ENCODE results near the gene TPM4. TPM values are rescaled to one million over a fixed set of nuclear protein-coding genes. Genes with fewer than 3 reads are reported as not detected.
A peak's percentile ranks its signal among the peaks of the same experiment; 100 is the strongest.

Gene TPM4
- total RNA-seq, 1 donor from 2014 or later: 520 TPM

- Mint-ChIP-seq H3K4me3 (ENCODE audit: low read depth) (no peak overlapping the region), H3K9me3 (no peaks in the 10 kb centered on the region), H3K36me3 (ENCODE audit: low read depth) (peaks cover 56% of the 10 kb centered on the region), H3K4me1 (ENCODE audit: low read depth) (peaks cover 7% of the 10 kb centered on the region), H3K27ac (peak overlapping the region; percentile 38), H3K27me3 (ENCODE audit: low read depth) (no peaks in the 10 kb centered on the region)
- intact Hi-C loops (cut with micrococcal nuclease): no loop called here
- DNase-seq (ENCODE audit: low spot score): no peak
Measured at GRCh38 chr19:16134510-16134909, 58.2 kb downstream of the TPM4 start.

GRCh38 chr19:16135430-16136127 is 59.3 kb downstream of the TPM4 start:
- no peak overlapping the region for H3K27ac Mint-ChIP-seq
- intact Hi-C loops (cut with micrococcal nuclease): no loop called here
- H3K9me3 Mint-ChIP-seq: no peaks in the 10 kb centered on the region
- H3K36me3 Mint-ChIP-seq (ENCODE audit: low read depth): peaks cover 47% of the 10 kb centered on the region
- no peak for DNase-seq (ENCODE audit: low spot score)
- peaks cover 14% of the 10 kb centered on the region for H3K4me1 Mint-ChIP-seq (ENCODE audit: low read depth)
- no peaks in the 10 kb centered on the region for H3K27me3 Mint-ChIP-seq (ENCODE audit: low read depth)
- H3K4me3 Mint-ChIP-seq (ENCODE audit: low read depth): no peak overlapping the region

DNA sequence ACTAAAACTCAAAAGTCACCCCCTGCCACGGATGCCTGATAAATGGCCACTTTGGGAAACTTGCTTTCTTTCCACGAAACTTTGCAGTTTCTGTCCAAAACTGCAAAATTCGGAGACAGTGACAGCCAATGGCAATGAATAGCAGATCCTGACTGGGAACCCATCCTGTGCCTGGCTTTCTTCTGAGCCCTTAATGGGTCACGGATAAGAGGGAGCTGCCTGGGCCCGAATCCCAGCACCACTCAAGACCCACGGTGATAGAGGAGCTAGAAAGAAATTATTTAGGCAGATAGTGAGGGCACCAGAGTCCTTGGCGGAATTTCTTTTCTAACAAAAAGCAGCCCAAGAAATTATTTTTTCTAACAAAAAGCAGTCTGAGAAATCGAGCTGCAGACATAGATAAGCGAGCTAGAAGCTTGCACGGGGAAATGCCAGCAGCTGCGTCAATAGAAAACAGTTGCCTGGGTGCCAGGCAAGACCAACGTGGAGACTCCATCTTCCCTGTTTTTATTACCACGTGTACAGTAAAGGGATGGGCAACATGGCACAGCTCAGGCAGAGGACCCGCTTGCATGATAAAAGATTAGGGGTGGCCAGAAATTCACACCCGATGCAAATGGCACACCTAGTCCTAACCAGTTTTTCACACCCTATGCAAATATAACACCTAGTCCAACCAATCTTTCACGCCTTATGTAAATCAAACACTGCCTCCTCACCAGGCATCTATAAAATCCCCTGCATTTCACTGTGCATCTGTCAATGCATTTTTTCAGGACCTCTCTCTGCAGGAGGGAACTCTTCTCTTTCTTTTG is 60.1 kb downstream of the TPM4 start:
- peaks cover 38% of the 10 kb centered on the region for H3K36me3 Mint-ChIP-seq (ENCODE audit: low read depth)
- DNase-seq (ENCODE audit: low spot score): no peak
- H3K4me1 Mint-ChIP-seq (ENCODE audit: low read depth): peaks cover 20% of the 10 kb centered on the region
- no peaks in the 10 kb centered on the region for H3K9me3 Mint-ChIP-seq
- H3K27me3 Mint-ChIP-seq (ENCODE audit: low read depth): no peaks in the 10 kb centered on the region
- intact Hi-C loops (cut with micrococcal nuclease): no loop called here
- no peak overlapping the region for H3K27ac Mint-ChIP-seq
- H3K4me3 Mint-ChIP-seq (ENCODE audit: low read depth): no peak overlapping the region

DNA sequence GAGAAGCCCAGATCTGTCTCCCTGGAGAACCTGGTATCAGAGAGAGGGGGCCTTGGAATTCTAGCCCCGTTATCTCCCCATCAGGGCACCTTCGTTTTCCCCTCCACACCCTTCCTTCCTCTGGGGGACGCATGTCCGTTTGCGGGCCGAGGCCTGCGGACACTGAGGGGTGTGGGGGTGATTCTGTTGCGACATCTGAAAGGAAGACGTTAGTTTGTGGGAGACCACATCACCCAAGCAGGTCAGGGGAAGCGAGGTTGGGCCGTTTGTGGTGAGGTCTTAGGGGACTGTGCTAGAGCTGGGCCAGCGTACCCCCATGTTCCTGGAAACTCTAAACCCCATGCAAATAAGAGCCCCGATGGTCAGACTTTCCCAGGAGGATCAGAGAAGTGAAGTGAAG is 63.5 kb downstream of the TPM4 start:
- peak overlapping the region; percentile 60 for H3K27ac Mint-ChIP-seq
- H3K4me3 Mint-ChIP-seq (ENCODE audit: low read depth): no peak overlapping the region
- no peak for DNase-seq (ENCODE audit: low spot score)
- H3K27me3 Mint-ChIP-seq (ENCODE audit: low read depth): no peaks in the 10 kb centered on the region
- intact Hi-C loops (cut with micrococcal nuclease): no loop called here
- H3K9me3 Mint-ChIP-seq: no peaks in the 10 kb centered on the region
- peaks cover 35% of the 10 kb centered on the region for H3K4me1 Mint-ChIP-seq (ENCODE audit: low read depth)
- peaks cover 13% of the 10 kb centered on the region for H3K36me3 Mint-ChIP-seq (ENCODE audit: low read depth)

GRCh38 chr19:16141043-16141442 is 64.7 kb downstream of the TPM4 start:
- peak overlapping the region; percentile 30 for H3K4me3 Mint-ChIP-seq (ENCODE audit: low read depth)
- no peaks in the 10 kb centered on the region for H3K9me3 Mint-ChIP-seq
- no peak for DNase-seq (ENCODE audit: low spot score)
- H3K4me1 Mint-ChIP-seq (ENCODE audit: low read depth): peaks cover 40% of the 10 kb centered on the region
- intact Hi-C loops (cut with micrococcal nuclease): no loop called here
- peaks cover 14% of the 10 kb centered on the region for H3K36me3 Mint-ChIP-seq (ENCODE audit: low read depth)
- peak overlapping the region; percentile 43 for H3K27ac Mint-ChIP-seq
- H3K27me3 Mint-ChIP-seq (ENCODE audit: low read depth): no peaks in the 10 kb centered on the region

- peak overlapping the region; percentile 50 for H3K27ac Mint-ChIP-seq
- no peak for DNase-seq (ENCODE audit: low spot score)
- H3K9me3 Mint-ChIP-seq: no peaks in the 10 kb centered on the region
- H3K4me1 Mint-ChIP-seq (ENCODE audit: low read depth): peaks cover 40% of the 10 kb centered on the region
- intact Hi-C loops (cut with micrococcal nuclease): loop anchor here (2.0 kb wide), 1 partner anchor 23 kb away; no protein-coding TSS in a partner anchor
- no peaks in the 10 kb centered on the region for H3K27me3 Mint-ChIP-seq (ENCODE audit: low read depth)
- peak overlapping the region; percentile 13 for H3K4me3 Mint-ChIP-seq (ENCODE audit: low read depth)
- H3K36me3 Mint-ChIP-seq (ENCODE audit: low read depth): peaks cover 20% of the 10 kb centered on the region
Measured at GRCh38 chr19:16142032-16142580, 65.8 kb downstream of the TPM4 start.

DNA sequence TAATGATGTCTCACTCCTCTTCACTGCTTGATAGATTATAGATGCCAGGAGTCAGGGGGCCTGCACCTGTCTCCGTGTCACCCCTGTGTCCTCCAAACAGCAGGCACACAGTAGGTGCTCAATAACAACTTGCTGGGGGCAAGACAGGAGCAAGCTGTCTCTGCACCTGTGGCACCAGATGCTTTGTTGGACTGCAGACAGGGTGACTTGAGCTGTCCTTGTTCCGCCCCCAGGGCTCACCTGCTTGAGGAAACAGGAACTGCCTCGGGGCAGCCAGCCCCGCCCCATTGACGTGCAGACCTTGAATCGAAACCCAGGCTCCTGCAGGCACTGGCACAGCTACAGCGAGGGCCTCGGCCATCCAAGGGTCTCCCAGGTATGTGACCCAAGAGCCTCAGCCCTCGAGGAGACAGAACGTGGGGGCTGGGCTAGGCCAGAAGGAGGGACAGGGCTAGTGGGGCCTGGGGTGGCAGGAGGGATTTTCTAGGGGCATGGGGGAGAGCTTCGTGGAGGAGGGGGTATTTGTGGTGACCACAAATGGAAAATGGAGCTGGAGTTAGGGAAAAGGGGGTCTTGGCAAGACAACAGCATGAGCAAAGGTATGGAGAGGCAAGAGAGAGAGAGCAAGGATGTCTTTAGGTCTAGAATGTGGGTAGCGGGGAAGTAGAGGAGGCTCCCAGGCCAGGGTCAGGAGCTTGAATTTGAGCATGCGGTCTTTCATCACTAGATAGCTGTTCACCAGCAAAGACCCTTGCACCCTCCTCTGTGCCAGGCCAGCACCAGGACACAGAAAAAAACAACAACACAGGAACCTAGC is 67.3 kb downstream of the TPM4 start, which contains the start of gene HSH2D:
Gene HSH2D, plus strand, starts transcription at position 287 of the 817 bp plus-strand sequence. CDS start 5,066 bp downstream, outside the sequence.
- no peaks in the 10 kb centered on the region for H3K27me3 Mint-ChIP-seq (ENCODE audit: low read depth)

GRCh38 chr19:16144216-16144581 is 67.9 kb downstream of the TPM4 start:
- peak overlapping the region; percentile 96 for H3K27ac Mint-ChIP-seq
- peak overlapping the region; percentile 99 for H3K4me3 Mint-ChIP-seq (ENCODE audit: low read depth)
- H3K4me1 Mint-ChIP-seq (ENCODE audit: low read depth): peaks cover 44% of the 10 kb centered on the region
- H3K36me3 Mint-ChIP-seq (ENCODE audit: low read depth): peaks cover 26% of the 10 kb centered on the region
- H3K9me3 Mint-ChIP-seq: no peaks in the 10 kb centered on the region
- H3K27me3 Mint-ChIP-seq (ENCODE audit: low read depth): no peaks in the 10 kb centered on the region
- no peak for DNase-seq (ENCODE audit: low spot score)
- intact Hi-C loops (cut with micrococcal nuclease): loop anchor here (2.0 kb wide), 1 partner anchor 17 kb away; no protein-coding TSS in a partner anchor

More for the DNA sequence above, 67.3 kb downstream of the TPM4 start, which contains the start of gene HSH2D:
- H3K27ac Mint-ChIP-seq: peak within 1 kb of the TSS; percentile 96
- peaks cover 40% of the 10 kb centered on the region for H3K4me1 Mint-ChIP-seq (ENCODE audit: low read depth)
- peak within 1 kb of the TSS; percentile 99 for H3K4me3 Mint-ChIP-seq (ENCODE audit: low read depth)
- no peaks in the 10 kb centered on the region for H3K9me3 Mint-ChIP-seq
- intact Hi-C loops (cut with micrococcal nuclease): loop anchor here (2.0 kb wide), 2 partner anchors 17 to 25 kb away; no protein-coding TSS in a partner anchor
- DNase-seq (ENCODE audit: low spot score): peak; percentile 79
- H3K36me3 Mint-ChIP-seq (ENCODE audit: low read depth): peaks cover 20% of the 10 kb centered on the region

DNA sequence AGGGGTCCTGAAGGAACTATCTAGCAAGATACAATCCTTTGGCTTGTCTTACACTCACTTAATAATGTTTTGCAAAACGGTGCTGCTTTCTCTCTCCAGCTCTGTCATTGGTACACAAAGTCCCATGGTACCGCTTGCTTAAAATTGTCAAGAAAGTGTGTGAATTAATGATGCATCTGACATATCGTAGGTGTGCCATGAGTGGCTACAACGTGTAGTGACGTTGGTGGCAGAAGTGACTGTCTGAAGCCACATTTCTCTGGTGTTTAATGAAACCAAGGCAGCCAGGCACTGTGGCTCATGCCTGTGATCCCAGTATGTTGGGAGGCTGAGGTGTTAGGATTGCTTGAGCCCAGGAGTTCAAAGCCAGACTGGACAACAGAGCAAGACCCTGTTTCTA is 69.8 kb downstream of the TPM4 start:
- H3K9me3 Mint-ChIP-seq: no peaks in the 10 kb centered on the region
- peaks cover 32% of the 10 kb centered on the region for H3K4me1 Mint-ChIP-seq (ENCODE audit: low read depth)
- H3K36me3 Mint-ChIP-seq (ENCODE audit: low read depth): peaks cover 42% of the 10 kb centered on the region
- intact Hi-C loops (cut with micrococcal nuclease): no loop called here
- no peak for DNase-seq (ENCODE audit: low spot score)
- H3K27ac Mint-ChIP-seq: peak overlapping the region; percentile 30
- peak overlapping the region; percentile 75 for H3K4me3 Mint-ChIP-seq (ENCODE audit: low read depth)
- no peaks in the 10 kb centered on the region for H3K27me3 Mint-ChIP-seq (ENCODE audit: low read depth)

GRCh38 chr19:16148443-16149229 is 72.3 kb downstream of the TPM4 start:
- H3K27ac Mint-ChIP-seq: peak overlapping the region; percentile 65
- no peak for DNase-seq (ENCODE audit: low spot score)
- peaks cover 22% of the 10 kb centered on the region for H3K4me1 Mint-ChIP-seq (ENCODE audit: low read depth)
- intact Hi-C loops (cut with micrococcal nuclease): no loop called here
- H3K4me3 Mint-ChIP-seq (ENCODE audit: low read depth): no peak overlapping the region
- H3K36me3 Mint-ChIP-seq (ENCODE audit: low read depth): peaks cover 63% of the 10 kb centered on the region
- no peaks in the 10 kb centered on the region for H3K9me3 Mint-ChIP-seq
- no peaks in the 10 kb centered on the region for H3K27me3 Mint-ChIP-seq (ENCODE audit: low read depth)
